HG03095 (cell line): ENCODE measurements around the gene HOXB5.

ENCODE experiments used
- ATAC-seq: cut with Tn5 transposase; IDR thresholded peaks from one replicate; pipeline ENCODE4 v1.9.1; 2021; ENCODE audit warnings: moderate library complexity; ENCODE audit not compliant: unreplicated experiment

Gene HOXB5

GRCh38 chr17:48605409-48605919, 11.9 kb upstream of the HOXB5 start:
- no peak for ATAC-seq

GRCh38 chr17:48604770-48605329, 11.3 kb upstream of the HOXB5 start, which contains the start of gene HOXB6:
Gene HOXB6 (minus strand): TSS chr17:48604986. CDS start chr17:48598150, 6,836 bp downstream.
- ATAC-seq: no peak

GRCh38 chr17:48603959-48604769, 10.6 kb upstream of the HOXB5 start:
- ATAC-seq: no peak

- no peak for ATAC-seq
Measured at GRCh38 chr17:48601539-48602425, 8.2 kb upstream of the HOXB5 start.

GRCh38 chr17:48601207-48601538, 7.6 kb upstream of the HOXB5 start:
- no peak for ATAC-seq

- ATAC-seq: no peak
Measured at GRCh38 chr17:48600244-48601098, 6.9 kb upstream of the HOXB5 start.

- ATAC-seq: no peak
Measured at GRCh38 chr17:48599354-48599753, 5.8 kb upstream of the HOXB5 start.

- ATAC-seq: no peak
Measured at GRCh38 chr17:48598736-48599135, 5.2 kb upstream of the HOXB5 start.

GRCh38 chr17:48597778-48598631, 4.4 kb upstream of the HOXB5 start:
- no peak for ATAC-seq

- ATAC-seq: no peak
Measured at GRCh38 chr17:48597528-48597777, 3.9 kb upstream of the HOXB5 start.

- ATAC-seq: no peak
Measured at GRCh38 chr17:48596735-48597527, 3.4 kb upstream of the HOXB5 start.

- no peak for ATAC-seq
Measured at GRCh38 chr17:48596000-48596734, 2.6 kb upstream of the HOXB5 start.

GRCh38 chr17:48595278-48595999, 1.9 kb upstream of the HOXB5 start:
- no peak for ATAC-seq

GRCh38 chr17:48594538-48595277, 1.1 kb upstream of the HOXB5 start:
- no peak for ATAC-seq

- no peak for ATAC-seq
Measured at GRCh38 chr17:48593840-48594537, 410 bp upstream of the HOXB5 start.

GRCh38 chr17:48592577-48592976, 1.0 kb downstream of the HOXB5 start:
- ATAC-seq: no peak
